Kidney (tissue), 14 donors: ENCODE data around the gene ENOX2. TPM values are rescaled to one million over a fixed set of nuclear protein-coding genes. Genes with fewer than 3 reads are reported as not detected.

Experiments used
- DNase-seq, 5 donors: peaks; one replicate each; pipeline ENCODE4 v3.0.0-alpha.2; 2013 to 2020
- FAIRE-seq: peaks from 2 replicates; lab custom pipeline; 2012; peaks lifted over from hg19 to GRCh38; lab: Jason Lieb, UNC
- H3K27ac ChIP-seq, 2 donors: one replicate each; pipeline ENCODE4 v1.7.0; 2013; ENCODE audit warnings: low read depth in 2 of 2, low read length in 2 of 2, inconsistent platforms in 1 of 2
- H3K27me3 ChIP-seq: one replicate; pipeline ENCODE4 v1.7.1; 2013; ENCODE audit warnings: low read length, inconsistent platforms; ENCODE audit not compliant: control insufficient read depth, insufficient read depth
- H3K36me3 ChIP-seq, 3 donors: one replicate each; pipeline versions ENCODE4 v1.7.0 to v1.7.1; 2013; ENCODE audit warnings: low read length in 3 of 3, control low read depth in 1 of 3, inconsistent platforms in 1 of 3; ENCODE audit not compliant: insufficient read depth in 3 of 3, control insufficient read depth in 2 of 3
- H3K4me1 ChIP-seq, 3 donors: one replicate each; pipeline versions ENCODE4 v1.7.0 to v1.7.1; 2013; ENCODE audit warnings: low read length in 3 of 3, inconsistent platforms in 1 of 3, low read depth in 1 of 3; ENCODE audit not compliant: control insufficient read depth in 2 of 3, insufficient read depth in 2 of 3
- H3K4me3 ChIP-seq, 3 donors: one replicate each; pipeline versions ENCODE4 v1.7.0 to v1.8.1; 2013; ENCODE audit warnings: low read length in 3 of 3, control low read depth in 1 of 3, inconsistent platforms in 1 of 3
- H3K9ac ChIP-seq, 3 donors: one replicate each; pipeline versions ENCODE4 v1.7.0 to v1.7.1; 2013; ENCODE audit warnings: low read length in 3 of 3, control low read depth in 1 of 3, inconsistent platforms in 1 of 3
- H3K9me3 ChIP-seq, 3 donors: one replicate each; pipeline versions ENCODE4 v1.7.0 to v1.7.1; 2013; ENCODE audit warnings: low read length in 3 of 3, control low read depth in 1 of 3, inconsistent platforms in 1 of 3; ENCODE audit not compliant: control insufficient read depth in 2 of 3, insufficient read depth in 1 of 3
- CTCF ChIP-seq: IDR thresholded peaks from 3 replicates; pipeline ENCODE4 v1.5.1; 2012; ENCODE audit warnings: mild to moderate bottlenecking, moderate library complexity, borderline replicate concordance; ENCODE audit not compliant: insufficient read depth; ENCODE audit errors: extremely low read depth
- intact Hi-C: fragments of 100-400 bp; cut with DNase I; formaldehyde crosslinking; loops from one replicate; pipeline ENCODE4 v1.11.1; 2022
- polyA plus RNA-seq: library from polyadenylated mRNA; stranded (reverse); fragments of 350-450 nt; fragmentation: Illumina TruSeq; extraction: RNeasy Lipid Tissue Mini Kit (QIAGEN cat#74804); gene quantifications from one replicate; pipeline ENCODE4 v1.2.3, GENCODE V29; 2014; ENCODE audit warnings: low read depth, low replicate concordance; ENCODE audit not compliant: insufficient read depth
- total RNA-seq: library from RNA; stranded (reverse); fragmentation: NEBNext Ultra II Directional; extraction: Animal tissue kit (Norgen Biotek cat#: 25700); gene quantifications from one replicate; pipeline ENCODE4 v1.2.1, GENCODE V29; 2021
- donor health status: control.
- donor health status: control.
- donor health status: control.
- donor health status: control.
- donor health status: control.
- donor health status: DM: yes; HTN: yes; CAD: no.
- donor health status: Normal renal cell carcinoma (clear cell type).

ENOX2 gene
- total and polyA plus RNA-seq, 2 donors from 2014 or later = 6.6 to 22.6 TPM

- H3K9me3 ChIP-seq = no peaks in the 10 kb centered on the region
- H3K27me3 ChIP-seq = no peaks in the 10 kb centered on the region
- no peak for DNase-seq
- no peak for FAIRE-seq
- no peak overlapping the region for H3K4me3 ChIP-seq
- no peak overlapping the region for H3K27ac ChIP-seq
- intact Hi-C loops = no loop called here
- no peak for TF ChIP-seq CTCF
- H3K9ac ChIP-seq = no peak overlapping the region
- no peaks in the 10 kb centered on the region for H3K36me3 ChIP-seq
- H3K4me1 ChIP-seq = no peaks in the 10 kb centered on the region
Observed at GRCh38 chrX:130718137-130718536, 184.9 kb downstream of the ENOX2 start.

GRCh38 chrX:130716781-130717413 lies 186.1 kb downstream of the ENOX2 start:
- H3K4me3 ChIP-seq = no peak overlapping the region
- H3K27me3 ChIP-seq = no peaks in the 10 kb centered on the region
- FAIRE-seq = no peak
- H3K9ac ChIP-seq = no peak overlapping the region
- TF ChIP-seq CTCF = no peak
- no peaks in the 10 kb centered on the region for H3K36me3 ChIP-seq
- no peaks in the 10 kb centered on the region for H3K9me3 ChIP-seq
- H3K27ac ChIP-seq = no peak overlapping the region
- H3K4me1 ChIP-seq = no peaks in the 10 kb centered on the region
- DNase-seq = no peak
- intact Hi-C loops = no loop called here

GRCh38 chrX:130716346-130716745 lies 186.7 kb downstream of the ENOX2 start:
- H3K27me3 ChIP-seq = no peaks in the 10 kb centered on the region
- H3K9ac ChIP-seq = no peak overlapping the region
- H3K4me3 ChIP-seq = no peak overlapping the region
- TF ChIP-seq CTCF = no peak
- H3K9me3 ChIP-seq = no peaks in the 10 kb centered on the region
- no peak for FAIRE-seq
- H3K27ac ChIP-seq = no peak overlapping the region
- DNase-seq = no peak
- no peaks in the 10 kb centered on the region for H3K4me1 ChIP-seq
- H3K36me3 ChIP-seq = no peaks in the 10 kb centered on the region
- intact Hi-C loops = no loop called here

GRCh38 chrX:130715299-130715698 lies 187.7 kb downstream of the ENOX2 start:
- Histone ChIP-seq H3K27ac (no peak overlapping the region), H3K9me3 (no peaks in the 10 kb centered on the region), H3K9ac (no peak overlapping the region), H3K4me1 (no peaks in the 10 kb centered on the region), H3K4me3 (no peak overlapping the region), H3K27me3 (no peaks in the 10 kb centered on the region), H3K36me3 (no peaks in the 10 kb centered on the region)
- DNase-seq (no peak), FAIRE-seq (no peak)
- intact Hi-C loops = no loop called here
- TF ChIP-seq CTCF = no peak
